HG03175 (cell line): ENCODE data around the gene PRSS23.
"Not testable (repeated sequence)": the region's sequence is repeated elsewhere in the genome, so short reads cannot be mapped to it uniquely, and the experiment has no call there.

Experiments used
- ATAC-seq: cut with Tn5 transposase; IDR thresholded peaks from one replicate; pipeline ENCODE4 v1.9.1; 2021; ENCODE audit warnings: mild to moderate bottlenecking, moderate library complexity; ENCODE audit not compliant: unreplicated experiment

Gene PRSS23

DNA sequence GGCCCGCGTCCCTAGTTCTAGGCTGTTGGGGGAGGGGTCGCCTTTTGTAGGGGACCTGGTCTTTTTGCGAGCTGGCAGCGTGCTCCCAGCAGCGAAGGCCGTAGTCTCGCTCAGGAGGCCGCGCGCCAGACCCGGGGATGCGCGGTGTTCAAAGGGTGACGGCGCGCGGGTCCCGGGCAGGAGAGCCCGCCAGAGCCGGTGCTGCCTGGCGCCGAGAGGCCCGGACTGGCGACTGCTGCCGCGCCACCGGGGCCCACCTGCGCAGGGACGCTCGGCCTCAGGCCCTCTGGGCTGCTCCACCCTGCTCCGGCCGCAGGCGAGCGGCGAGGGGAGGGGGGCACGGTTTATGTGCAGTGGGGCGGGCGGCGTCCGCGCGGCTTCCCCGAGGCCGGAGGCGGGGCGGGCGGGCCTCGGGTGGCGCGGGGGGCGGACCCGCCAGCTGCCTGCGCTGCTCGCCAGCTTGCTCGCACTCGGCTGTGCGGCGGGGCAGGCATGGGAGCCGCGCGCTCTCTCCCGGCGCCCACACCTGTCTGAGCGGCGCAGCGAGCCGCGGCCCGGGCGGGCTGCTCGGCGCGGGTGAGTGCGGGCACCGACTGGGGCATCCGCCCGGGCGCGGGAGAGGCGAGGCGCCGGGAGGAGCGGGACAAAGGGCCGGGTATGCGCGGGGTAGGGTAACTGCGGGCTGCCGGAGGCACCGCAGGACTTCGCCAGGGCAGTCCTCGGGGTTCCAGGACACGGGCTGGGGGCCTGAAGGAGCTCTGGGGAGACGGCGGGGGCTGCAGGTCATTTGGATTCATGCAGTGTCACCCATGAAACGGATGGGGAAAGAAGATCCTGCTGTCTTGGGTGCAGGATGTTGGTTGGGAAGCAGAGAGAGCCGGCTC lies at the start of gene PRSS23:
Gene PRSS23, plus strand, starts transcription at position 467 of the 884 bp plus-strand sequence. CDS start 7,102 bp downstream, outside the sequence.
- ATAC-seq, result no peak

DNA sequence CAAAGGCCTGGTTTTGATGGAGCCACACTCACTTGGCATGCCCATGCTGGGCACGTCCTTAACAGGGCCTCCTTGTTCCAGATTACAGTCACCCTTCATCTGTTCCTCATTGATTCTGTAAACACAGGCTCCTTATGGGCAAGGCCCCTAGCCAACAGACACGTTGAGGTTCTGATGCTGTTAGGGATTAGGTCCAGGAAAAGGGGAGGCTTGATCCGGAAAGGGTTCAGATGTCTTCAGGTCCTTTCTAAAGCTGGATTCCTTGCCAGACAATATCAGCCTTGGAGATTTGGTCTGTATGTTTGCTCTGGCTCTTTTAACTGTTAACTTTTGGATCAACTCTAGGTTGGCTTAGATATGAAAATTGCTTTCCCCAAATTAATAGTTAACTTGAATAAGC lies 46.9 kb upstream of the PRSS23 start:
- no peak for ATAC-seq

GRCh38 chr11:86755146-86755545 lies 45.2 kb upstream of the PRSS23 start:
- no peak for ATAC-seq

DNA sequence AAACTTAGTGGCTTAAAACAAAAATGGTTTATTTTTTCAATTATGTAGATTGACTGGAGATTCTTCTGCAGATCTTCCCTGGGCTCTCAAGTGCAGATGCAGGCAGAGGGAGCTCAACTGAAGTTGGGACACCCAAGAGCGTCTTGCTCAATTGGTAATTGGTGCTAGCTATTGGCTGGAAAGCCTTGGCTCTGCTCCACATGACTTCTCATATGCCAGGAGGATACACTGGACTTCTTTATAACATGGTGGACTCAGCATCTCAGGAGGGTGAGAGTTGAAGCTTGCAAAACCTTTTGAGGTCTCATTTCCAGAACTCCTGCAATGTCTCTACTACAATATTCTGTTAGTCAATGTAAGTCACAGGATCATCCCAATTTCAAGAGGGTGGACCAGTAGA lies 42.2 kb upstream of the PRSS23 start:
- ATAC-seq, result no peak

DNA sequence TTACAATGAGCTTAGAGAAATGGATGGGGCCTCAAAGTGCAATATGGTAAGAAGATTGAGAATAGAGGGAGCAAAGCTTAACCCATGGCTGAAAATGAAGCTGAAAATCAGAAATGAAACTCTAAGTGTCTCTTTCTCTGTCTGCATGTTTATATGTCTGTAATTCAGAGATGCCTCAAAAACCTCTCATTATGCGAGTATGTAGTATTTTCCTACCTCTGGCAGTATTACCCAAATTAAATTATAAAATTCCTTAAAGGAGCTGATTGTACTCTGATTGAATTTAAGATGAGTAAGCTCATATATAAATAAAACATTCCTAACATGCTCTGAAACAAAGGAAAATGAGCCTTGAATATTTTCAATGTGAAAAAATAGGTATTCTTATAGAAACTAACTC lies 39.8 kb upstream of the PRSS23 start:
- ATAC-seq, result no peak

- no peak for ATAC-seq
These were observed 38.4 kb upstream of the PRSS23 start for GRCh38 chr11:86761978-86762377.

DNA sequence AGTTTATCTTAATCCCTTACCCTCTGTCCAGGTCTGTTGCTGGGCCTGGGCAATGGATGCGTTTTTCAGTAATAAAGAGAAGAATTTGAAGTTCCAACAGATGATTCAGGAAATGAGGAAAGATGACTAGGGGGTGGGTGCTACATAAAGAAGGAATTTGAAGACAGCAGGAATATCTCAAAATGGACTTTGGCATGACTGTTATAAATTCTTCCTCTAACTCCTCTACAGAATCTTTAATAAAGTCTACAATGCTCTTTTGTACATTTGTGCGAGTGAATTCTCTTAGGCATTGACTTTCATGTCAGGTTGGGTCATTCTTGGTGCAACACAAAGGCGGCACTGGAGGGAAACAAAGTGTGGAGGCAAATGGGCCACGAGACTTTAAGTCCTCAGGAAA lies 35.1 kb upstream of the PRSS23 start:
- ATAC-seq, result no peak

DNA sequence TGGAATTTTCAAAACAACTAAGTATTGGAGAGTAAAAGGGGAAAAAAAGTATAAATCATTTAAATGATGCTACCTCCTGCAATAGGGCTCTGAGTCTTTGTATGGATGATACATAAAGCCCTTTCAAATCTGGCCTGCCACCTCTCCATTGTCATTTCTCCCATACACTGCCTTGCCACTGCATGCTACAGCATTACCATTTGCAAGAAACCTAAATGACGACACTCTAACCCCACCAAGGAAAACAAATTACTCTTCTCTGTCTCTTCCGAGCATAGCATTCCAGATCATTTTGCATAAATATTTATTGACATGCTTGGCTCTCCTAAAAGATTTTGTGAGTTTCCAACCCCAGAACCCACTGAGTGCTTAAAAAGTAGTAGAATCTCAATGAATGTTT lies 34.5 kb upstream of the PRSS23 start:
- ATAC-seq, result no peak

DNA sequence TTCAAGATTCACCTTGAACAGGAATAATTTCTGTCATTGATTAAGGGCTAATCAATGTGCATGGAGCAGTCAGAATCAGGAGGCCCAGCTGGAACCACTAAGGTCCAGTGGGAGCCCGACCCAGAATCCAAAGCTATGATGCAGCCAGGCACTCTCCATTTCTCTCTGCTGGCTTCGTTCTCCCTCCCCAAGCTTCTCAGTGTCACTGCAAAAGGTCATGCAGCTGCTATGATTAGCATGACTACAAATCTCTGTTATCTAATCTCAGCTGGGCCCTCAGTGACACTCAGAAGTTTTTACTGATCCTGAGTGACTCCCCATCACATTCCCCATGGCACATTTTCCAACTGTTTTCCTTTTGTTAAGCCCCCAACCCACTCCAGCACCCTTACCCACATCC lies 31.1 kb upstream of the PRSS23 start:
- no peak for ATAC-seq

DNA sequence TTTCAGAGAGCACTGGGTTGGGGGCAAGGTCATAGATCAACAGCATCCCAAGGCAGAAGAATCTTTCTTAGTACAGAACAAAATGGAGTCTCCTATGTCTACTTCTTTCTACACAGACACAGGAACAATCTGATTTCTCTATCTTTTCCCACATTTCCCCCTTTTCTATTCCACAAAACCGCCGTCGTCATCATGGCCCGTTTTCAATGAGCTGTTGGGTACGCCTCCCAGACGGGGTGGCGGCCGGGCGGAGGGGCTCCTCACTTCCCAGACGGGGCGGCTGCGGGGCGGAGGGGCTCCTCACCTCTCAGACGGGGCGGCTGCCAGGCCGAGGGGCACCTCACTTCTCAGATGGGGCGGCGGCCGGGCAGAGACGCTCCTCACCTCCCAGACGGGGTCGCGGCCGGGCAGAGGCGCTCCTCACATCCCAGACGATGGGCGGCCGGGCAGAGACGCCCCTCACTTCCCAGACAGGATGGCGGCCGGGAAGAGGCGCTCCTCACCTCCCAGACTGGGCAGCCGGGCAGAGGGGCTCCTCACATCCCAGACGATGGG lies 29.8 kb upstream of the PRSS23 start:
- not testable (repeated sequence) for ATAC-seq

DNA sequence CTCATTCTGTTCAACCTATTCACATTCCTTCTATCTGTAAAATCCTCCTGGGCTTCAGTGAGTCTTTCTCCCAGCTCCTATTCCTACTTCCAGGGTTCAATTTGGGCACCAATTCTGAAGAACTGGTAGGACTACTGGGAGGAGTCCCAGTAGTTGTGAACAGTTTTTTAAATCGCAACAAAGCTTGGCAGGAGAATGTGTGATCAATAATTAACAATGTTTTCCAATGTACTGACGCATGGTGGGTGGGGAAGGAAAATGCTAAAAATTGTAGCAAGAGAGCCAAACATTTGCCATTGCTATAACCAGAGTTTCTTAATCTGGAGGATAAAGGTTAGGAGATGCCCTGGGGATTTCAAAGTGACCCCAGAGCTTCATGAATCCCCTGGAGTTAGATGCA lies 27.3 kb upstream of the PRSS23 start:
- no peak for ATAC-seq

GRCh38 chr11:86773513-86774252 lies 26.7 kb upstream of the PRSS23 start:
- no peak for ATAC-seq

DNA sequence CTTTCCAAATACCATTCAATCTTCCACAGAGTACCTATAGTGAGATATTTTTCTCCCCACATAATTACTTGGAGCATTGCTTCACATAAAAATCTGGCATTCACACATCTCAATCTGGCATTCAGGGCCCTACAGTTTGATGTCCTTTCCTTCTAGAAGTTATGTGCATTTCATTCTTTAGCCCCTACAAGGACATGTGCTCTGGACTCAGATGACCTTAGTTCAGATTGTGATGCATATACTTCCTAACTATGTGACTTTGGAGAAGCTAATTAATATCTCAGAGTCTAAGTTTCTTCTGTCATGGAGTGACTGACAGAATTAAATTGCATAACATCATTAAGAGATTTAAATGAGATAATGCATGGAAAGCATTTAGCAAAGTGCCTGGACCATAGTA lies 25.9 kb upstream of the PRSS23 start:
- no peak for ATAC-seq

DNA sequence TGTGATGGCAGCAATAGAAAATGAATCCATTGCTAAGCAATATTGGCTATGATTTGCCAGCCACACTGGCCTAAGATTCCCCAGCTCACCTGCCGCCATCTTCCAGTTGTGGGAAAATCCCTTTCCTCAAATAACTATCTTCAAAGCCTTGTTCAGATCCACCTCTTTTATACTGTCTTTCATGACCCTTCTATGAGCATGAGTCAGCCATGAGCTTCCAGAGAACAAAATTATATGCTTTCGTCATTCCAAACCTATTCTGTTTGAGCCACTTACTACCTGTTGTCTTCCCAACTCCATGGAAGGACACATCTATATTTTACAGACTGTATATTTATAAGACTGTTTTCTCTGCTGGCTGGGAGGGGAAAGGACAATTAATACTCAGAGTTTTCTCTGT lies 25.0 kb upstream of the PRSS23 start:
- ATAC-seq, result no peak

- ATAC-seq, result no peak
These were observed 18.8 kb upstream of the PRSS23 start for GRCh38 chr11:86781546-86781945.

GRCh38 chr11:86782742-86783141 lies 17.6 kb upstream of the PRSS23 start:
- no peak for ATAC-seq

DNA sequence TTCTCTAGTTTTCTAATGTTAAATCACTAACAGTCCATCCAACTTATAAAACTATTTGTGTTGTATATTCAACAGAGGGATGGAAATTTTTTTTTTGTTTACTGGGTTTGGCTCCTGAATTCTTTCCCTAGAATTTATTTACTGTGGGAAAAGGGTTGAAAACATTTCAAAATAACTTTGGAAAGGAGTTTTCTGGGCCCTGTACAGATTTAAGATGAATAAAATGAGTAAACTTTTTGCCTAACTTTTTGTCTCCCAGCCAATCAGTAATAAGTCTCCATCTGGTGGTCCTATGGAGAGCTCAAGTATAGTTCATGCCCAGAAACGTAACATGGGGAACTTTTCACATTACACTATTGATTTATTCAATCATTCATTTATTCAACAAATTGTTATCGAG lies 16.7 kb upstream of the PRSS23 start:
- no peak for ATAC-seq

GRCh38 chr11:86784241-86784681 lies 16.1 kb upstream of the PRSS23 start:
- no peak for ATAC-seq

GRCh38 chr11:86785576-86785975 lies 14.8 kb upstream of the PRSS23 start:
- ATAC-seq, result no peak

GRCh38 chr11:86787018-86787536 lies 13.3 kb upstream of the PRSS23 start:
- ATAC-seq, result no peak

GRCh38 chr11:86787656-86788055 lies 12.7 kb upstream of the PRSS23 start:
- ATAC-seq, result no peak
